GM18867 (cell line): ENCODE results near the gene AMOT.
"Not testable (repeated sequence)": the region's sequence is repeated elsewhere in the genome, so short reads cannot be mapped to it uniquely, and the experiment has no call there.

Experiments used
- ATAC-seq: cut with Tn5 transposase; IDR thresholded peaks from one replicate; pipeline ENCODE4 v1.9.1; 2021; ENCODE audit warnings: mild to moderate bottlenecking, moderate library complexity; ENCODE audit not compliant: unreplicated experiment

The AMOT gene

GRCh38 chrX:112840382-112841113, at the start of gene AMOT:
AMOT (minus strand) TSS chrX:112840831; CDS start chrX:112823126, 17,705 bp downstream.
- ATAC-seq = peak; percentile 72

- peak; percentile 70 for ATAC-seq
Observed at GRCh38 chrX:112889400-112889799, 48.8 kb upstream of the AMOT start.

- ATAC-seq = no peak
Observed at GRCh38 chrX:112888916-112889315, 48.3 kb upstream of the AMOT start.

- peak; percentile 64 for ATAC-seq
Observed at GRCh38 chrX:112877771-112878173, 37.1 kb upstream of the AMOT start.

GRCh38 chrX:112874614-112875013, 34.0 kb upstream of the AMOT start:
- ATAC-seq = peak; percentile 33

DNA sequence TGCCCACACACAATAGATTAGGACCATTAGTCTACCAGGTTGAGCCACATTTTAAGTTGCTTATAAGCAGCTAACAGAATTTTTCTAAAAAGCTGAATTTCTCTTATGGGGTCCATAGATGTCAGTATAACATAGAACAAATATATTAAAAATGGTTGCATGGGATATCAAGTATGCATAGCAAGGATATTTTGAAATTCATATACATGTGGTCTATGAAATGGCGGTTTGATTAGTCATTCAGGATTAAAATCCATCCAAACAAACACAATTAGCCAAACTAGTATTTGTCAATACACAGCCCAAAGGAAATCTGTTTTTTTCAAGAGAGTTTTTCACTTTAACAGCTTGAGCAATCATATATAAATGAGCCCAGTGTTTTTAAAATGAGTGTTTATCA, 33.5 kb upstream of the AMOT start:
- no peak for ATAC-seq

- ATAC-seq = no peak
Observed at GRCh38 chrX:112868586-112868985, 28.0 kb upstream of the AMOT start.

- ATAC-seq = peak; percentile 94
Observed at GRCh38 chrX:112867570-112867969, 26.9 kb upstream of the AMOT start.

DNA sequence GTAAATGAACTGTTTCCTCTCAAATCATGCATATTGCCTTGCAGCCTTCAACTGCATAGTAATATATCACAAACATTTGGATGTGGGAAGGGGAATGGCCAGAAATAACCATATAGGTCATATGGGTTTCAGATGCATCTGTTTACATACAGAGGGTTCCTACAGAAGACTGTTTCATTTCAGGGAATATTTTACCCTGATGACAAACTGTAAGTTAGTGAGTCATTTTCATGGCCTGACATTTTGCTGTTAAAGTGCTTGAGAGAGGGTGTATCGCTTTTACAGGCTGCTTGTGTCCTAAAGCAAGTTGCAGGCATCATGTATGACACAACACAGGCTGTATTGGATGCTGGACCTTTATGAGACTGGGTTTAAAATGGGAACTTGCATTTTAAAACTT, 25.5 kb upstream of the AMOT start:
- no peak for ATAC-seq

DNA sequence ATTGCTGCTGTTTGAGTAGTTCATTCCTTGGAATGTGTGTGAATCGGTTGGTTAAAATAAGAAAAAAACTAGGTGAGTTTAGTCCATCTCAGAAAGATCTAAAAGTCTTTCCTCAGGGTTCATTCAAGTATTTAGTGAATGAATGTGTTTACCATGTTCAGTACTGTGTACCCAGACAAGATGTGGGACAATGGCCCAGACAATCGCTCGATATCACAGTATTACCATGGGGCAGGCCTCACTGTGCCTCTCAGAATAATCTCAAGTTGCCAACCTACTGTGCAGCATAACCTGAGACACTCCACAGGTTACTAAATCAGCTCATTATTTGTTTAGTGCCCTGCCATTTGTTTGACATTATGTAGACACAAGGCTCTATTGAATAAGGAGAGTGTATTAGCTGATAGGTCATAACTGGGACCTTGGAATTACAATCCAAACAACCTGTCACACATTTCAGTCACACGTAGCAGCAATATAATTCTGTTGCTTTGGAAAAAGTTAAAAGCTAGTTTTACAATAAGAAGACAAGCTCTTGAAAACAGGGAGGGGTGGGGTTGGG, 24.9 kb upstream of the AMOT start:
- no peak for ATAC-seq

- ATAC-seq = no peak
Observed at GRCh38 chrX:112863850-112864249, 23.2 kb upstream of the AMOT start.

GRCh38 chrX:112857478-112857878, 16.8 kb upstream of the AMOT start:
- no peak for ATAC-seq

DNA sequence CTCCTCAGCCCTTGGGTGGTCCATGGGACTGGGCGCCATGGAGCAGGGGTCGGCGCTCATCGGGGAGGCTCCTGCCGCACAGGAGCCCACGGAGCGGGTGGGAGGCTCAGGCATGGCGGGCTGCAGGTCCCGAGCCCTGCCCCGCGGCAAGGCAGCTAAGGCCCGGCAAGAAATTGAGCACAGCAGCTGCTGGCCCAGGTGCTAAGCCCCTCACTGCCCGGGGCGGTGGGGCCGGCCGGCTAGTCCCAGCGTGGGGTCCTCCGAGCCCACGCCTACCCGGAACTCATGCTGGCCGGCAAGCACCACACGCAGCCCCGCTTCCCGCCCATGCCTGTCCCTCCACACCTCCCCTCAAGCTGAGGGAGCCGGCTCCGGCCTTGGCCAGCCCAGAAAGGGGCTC, 14.3 kb upstream of the AMOT start:
- not testable (repeated sequence) for ATAC-seq

DNA sequence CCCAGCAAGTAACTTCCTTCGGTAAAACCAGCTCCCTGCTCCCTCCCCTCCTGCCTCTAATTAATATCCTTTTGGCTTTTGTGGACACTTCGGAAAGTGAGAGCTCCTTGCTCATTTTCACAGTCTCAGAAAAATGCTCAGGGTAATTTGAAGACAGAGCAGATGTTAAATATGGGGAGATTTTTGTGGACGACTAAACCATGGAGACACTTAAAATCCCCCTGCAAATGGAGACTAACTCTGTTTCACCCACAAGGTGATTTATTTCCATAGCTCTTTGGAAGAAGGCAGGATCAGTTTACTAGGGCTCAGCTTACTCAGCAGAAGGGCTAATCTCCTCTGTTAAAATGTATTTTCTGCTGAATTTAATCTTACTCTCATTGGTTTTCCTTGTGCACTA, 12.2 kb upstream of the AMOT start:
- no peak for ATAC-seq

DNA sequence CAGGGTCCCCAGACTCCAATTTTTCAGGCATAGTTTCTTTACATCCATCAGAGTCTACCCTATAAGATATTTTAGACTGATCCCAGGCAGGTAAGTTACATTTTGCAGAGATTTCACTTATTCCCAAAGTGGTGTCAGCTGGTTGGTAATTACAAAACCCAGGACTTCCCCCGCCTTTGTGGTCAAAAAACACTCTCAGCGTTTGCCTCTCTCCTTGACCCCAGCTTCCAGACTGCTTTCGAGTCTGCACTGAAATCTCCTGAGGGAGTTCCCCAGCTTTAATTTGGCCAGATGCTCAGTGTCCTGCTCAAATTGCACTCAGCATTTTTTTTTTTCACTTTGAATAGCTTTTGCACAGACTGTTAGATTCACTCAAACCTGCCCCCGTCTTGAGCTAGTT, 11.2 kb upstream of the AMOT start:
- peak; percentile 57 for ATAC-seq

- peak; percentile 89 for ATAC-seq
Observed at GRCh38 chrX:112851161-112851779, 10.6 kb upstream of the AMOT start.

- peak; percentile 24 for ATAC-seq
Observed at GRCh38 chrX:112849016-112849415, 8.4 kb upstream of the AMOT start.

DNA sequence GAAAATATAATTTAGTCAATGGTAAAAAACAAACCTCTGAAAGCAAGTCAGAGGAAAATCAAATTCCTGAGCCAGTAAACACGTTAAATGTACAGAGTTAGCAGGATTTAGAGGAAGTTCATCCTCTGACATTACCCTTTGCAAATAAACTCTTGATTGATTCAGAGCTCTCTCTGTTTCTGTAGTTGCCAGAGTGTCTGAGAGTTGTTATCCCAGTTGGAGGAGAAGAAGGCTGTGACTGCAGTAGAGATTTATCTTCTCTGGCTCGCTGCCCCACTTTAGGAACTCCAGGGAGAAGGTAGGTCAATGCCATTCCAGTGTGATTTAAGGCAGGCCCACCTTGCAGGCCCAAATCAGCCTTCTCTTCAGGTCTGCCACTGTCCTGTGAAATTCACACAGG, 6.2 kb upstream of the AMOT start:
- no peak for ATAC-seq

GRCh38 chrX:112846187-112846586, 5.6 kb upstream of the AMOT start:
- no peak for ATAC-seq

GRCh38 chrX:112844250-112844649, 3.6 kb upstream of the AMOT start:
- peak; percentile 25 for ATAC-seq

DNA sequence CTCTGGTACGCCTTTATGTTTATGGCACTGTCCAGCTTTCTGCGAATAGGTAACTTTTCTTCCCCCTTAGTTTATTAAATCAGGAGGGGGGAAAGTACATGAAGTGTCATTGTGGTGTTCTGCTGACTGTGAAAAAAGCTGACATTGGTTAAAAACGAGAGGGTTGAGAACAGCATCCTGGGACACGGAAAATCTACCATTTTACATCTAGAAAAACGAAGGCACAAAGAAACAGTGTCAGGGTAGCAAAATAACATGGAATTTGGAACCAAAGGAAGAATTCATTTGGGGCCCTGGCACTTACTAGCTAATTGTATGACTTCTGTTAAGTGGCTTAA, 1.2 kb upstream of the AMOT start:
- no peak for ATAC-seq

- peak; percentile 92 for ATAC-seq
Observed at GRCh38 chrX:112841114-112841819, 636 bp upstream of the AMOT start.
